Muscle of leg (tissue), 11 donors: Measurements from ENCODE around the gene PLPP3. TPM values are rescaled to one million over a fixed set of nuclear protein-coding genes. Genes with fewer than 3 reads are reported as not detected.

Experiments used
- DNase-seq: peaks from one replicate; pipeline ENCODE4 v3.0.0; 2013
- H3K27ac ChIP-seq: one replicate; pipeline ENCODE4 v1.5.1; 2013; ENCODE audit warnings: mild to moderate bottlenecking, low read length, control low read depth
- H3K27me3 ChIP-seq: one replicate; pipeline ENCODE4 v1.6.1; 2013; ENCODE audit warnings: low read length; ENCODE audit not compliant: control insufficient read depth, insufficient read depth
- H3K36me3 ChIP-seq: one replicate; pipeline ENCODE4 v1.6.1; 2013; ENCODE audit warnings: low read length; ENCODE audit not compliant: control insufficient read depth, insufficient read depth
- H3K4me1 ChIP-seq: one replicate; pipeline ENCODE4 v1.6.1; 2013; ENCODE audit warnings: low read length; ENCODE audit not compliant: control insufficient read depth, insufficient read depth
- H3K4me3 ChIP-seq: one replicate; pipeline ENCODE4 v1.5.1; 2013; ENCODE audit warnings: low read length, control low read depth
- H3K9me3 ChIP-seq: replicated peaks from 2 replicates; pipeline ENCODE4 v1.6.1; 2013; ENCODE audit warnings: low read depth, low read length; ENCODE audit not compliant: control insufficient read depth
- WGBS: methylation state at CpG from one replicate; pipeline ENCODE4 v1.1.5; 2013; ENCODE audit warnings: missing lambda C conversion rate; ENCODE audit not compliant: insufficient coverage; 5-methylcytosine and 5-hydroxymethylcytosine counted together
- polyA plus RNA-seq, 8 donors: library from polyadenylated mRNA; unstranded; fragments of 120-200 nt; gene quantifications; one replicate each; pipeline versions ENCODE4 v1.2.1 to v1.2.3, GENCODE V29; 2013; ENCODE audit warnings: inconsistent platforms in 1 of 8, low replicate concordance in 1 of 8; ENCODE audit not compliant: insufficient read length in 8 of 8, insufficient read depth in 1 of 8
- total RNA-seq: library from RNA; stranded (reverse); fragments of 120-200 nt; gene quantifications from one replicate; pipeline ENCODE4 v1.2.4, GENCODE V29; 2013

PLPP3 gene
- total and polyA plus RNA-seq, 9 donors, result 99.8 to 184 (median 125) TPM

DNA sequence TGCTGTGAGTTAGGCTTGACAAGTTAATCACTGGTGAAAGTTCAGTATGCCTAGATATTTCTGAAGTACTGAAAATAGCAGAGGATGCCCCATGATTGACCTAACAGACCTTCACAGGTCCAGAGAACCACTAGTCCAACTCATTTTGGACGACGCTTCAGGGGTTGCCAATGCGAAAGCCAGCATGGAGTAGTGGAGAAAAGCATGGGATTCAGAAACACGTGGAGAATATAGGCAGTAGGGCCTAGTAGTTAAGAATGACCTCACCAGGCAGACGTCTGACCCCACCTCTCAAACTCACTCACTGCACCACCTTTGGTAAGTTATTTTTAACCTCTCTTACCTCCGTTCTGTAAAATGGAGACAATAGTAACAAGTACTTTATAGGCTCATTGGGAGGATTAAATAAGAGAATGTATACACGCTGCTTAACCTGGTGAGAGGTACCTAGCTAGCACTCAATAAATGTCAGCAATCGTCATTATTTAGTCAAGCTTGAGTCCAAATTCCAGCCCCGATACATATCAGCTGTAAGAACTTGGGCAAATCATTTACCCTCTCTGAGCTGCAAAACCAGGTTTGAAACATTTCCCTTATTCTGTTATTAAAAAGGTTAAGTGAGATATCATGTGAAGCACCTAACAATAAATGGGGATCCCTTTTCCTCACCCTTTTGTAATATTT lies 13.2 kb downstream of the PLPP3 start:
- WGBS, result 20% methylated on average over 1 of the region's 9 CpGs
- Histone ChIP-seq H3K36me3 (no peaks in the 10 kb centered on the region), H3K27me3 (no peaks in the 10 kb centered on the region), H3K27ac (no peak overlapping the region), H3K9me3 (no peaks in the 10 kb centered on the region), H3K4me3 (no peak overlapping the region), H3K4me1 (peaks cover 12% of the 10 kb centered on the region)
- DNase-seq, result no peak

DNA sequence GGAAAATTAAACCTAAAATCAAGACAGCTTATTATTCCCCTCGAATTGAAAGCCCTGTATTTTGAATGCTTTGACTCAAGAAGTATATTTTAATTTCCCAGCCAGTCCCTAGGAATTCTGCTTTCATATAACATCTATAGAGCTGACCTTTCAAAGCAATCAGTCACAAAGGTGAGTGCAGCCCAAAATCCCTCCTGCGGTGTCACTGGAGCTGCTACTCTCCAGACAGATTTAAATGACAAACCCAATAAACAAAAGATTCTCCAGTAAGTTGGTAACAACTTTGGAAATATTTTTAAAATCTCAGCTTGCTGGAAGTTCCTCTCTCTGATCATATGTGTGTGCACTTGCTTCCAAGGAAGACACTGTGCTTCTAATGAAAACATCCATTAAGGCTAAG lies 14.7 kb downstream of the PLPP3 start:
- no peaks in the 10 kb centered on the region for H3K36me3 ChIP-seq
- H3K4me3 ChIP-seq, result no peak overlapping the region
- 40% methylated on average over 1 of the region's 2 CpGs for WGBS
- no peak overlapping the region for H3K27ac ChIP-seq
- DNase-seq, result no peak
- H3K27me3 ChIP-seq, result no peaks in the 10 kb centered on the region
- no peaks in the 10 kb centered on the region for H3K9me3 ChIP-seq
- H3K4me1 ChIP-seq, result peaks cover 6% of the 10 kb centered on the region

GRCh38 chr1:56563568-56563967 lies 15.8 kb downstream of the PLPP3 start:
- Histone ChIP-seq H3K4me1 (peaks cover 6% of the 10 kb centered on the region), H3K9me3 (no peaks in the 10 kb centered on the region), H3K36me3 (no peaks in the 10 kb centered on the region), H3K27me3 (no peaks in the 10 kb centered on the region), H3K27ac (no peak overlapping the region), H3K4me3 (no peak overlapping the region)
- no peak for DNase-seq
- no CpG with 5 or more reads among the region's 3 CpGs for WGBS

DNA sequence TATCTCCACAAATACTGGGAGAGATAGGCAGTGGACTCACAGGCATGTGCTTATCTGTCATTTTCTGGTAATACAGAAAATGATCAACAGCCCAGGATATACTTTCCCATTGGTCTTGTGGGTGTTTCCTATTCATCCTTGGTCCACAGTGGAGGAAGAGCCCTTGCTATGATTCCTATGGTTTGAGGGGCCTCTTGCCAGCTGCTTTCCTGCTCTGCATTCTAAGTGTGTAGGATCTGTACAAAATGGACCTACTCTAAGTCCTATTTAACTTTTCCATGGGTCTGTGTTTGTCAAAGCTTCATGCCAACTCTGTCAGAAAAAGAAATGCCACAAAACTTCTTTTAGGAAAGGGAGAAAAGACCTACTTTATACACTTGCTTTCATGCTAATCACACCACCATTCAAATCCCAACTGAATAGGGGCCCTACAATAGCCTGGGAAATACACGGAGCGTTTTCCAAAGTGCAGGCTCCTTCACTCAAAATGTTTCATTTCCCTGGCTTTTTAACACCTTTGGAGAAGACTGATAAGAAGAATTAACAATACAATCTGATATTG lies 16.4 kb downstream of the PLPP3 start:
- DNase-seq, result no peak
- Histone ChIP-seq H3K9me3 (no peaks in the 10 kb centered on the region), H3K4me3 (no peak overlapping the region), H3K27me3 (no peaks in the 10 kb centered on the region), H3K36me3 (no peaks in the 10 kb centered on the region), H3K27ac (no peak overlapping the region), H3K4me1 (peaks cover 6% of the 10 kb centered on the region)
- WGBS, result no CpG with 5 or more reads among the region's 2 CpGs

GRCh38 chr1:56561227-56562019 lies 17.9 kb downstream of the PLPP3 start:
- H3K9me3 ChIP-seq, result no peaks in the 10 kb centered on the region
- WGBS, result 80% methylated on average over 1 of the region's 8 CpGs
- no peak for DNase-seq
- H3K4me1 ChIP-seq, result peaks cover 7% of the 10 kb centered on the region
- no peak overlapping the region for H3K27ac ChIP-seq
- no peaks in the 10 kb centered on the region for H3K27me3 ChIP-seq
- no peaks in the 10 kb centered on the region for H3K36me3 ChIP-seq
- no peak overlapping the region for H3K4me3 ChIP-seq

DNA sequence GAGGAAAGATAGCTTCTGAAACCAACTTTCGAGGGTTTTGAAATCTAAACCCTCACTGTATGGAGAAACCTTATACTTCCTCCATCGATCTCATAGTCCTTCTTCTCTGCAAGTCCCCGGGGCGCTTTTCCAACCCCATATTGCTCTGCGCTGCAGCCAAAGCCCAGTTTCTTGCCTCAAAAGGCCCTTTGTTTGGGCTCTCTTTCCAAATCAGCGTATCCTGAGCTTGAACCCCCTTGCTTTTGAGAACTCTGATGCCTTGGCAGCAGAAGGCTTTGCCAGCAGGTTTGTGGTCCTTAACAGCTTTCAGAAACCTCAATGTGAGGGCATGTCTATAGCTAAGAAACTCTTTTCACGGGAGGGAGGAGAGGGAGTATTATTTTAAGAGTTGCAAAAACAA lies 21.6 kb downstream of the PLPP3 start:
- H3K4me3 ChIP-seq, result no peak overlapping the region
- H3K27me3 ChIP-seq, result no peaks in the 10 kb centered on the region
- H3K27ac ChIP-seq, result no peak overlapping the region
- peaks cover 4% of the 10 kb centered on the region for H3K36me3 ChIP-seq
- H3K4me1 ChIP-seq, result peaks cover 11% of the 10 kb centered on the region
- WGBS, result 61% methylated on average over 6 of the region's 7 CpGs
- DNase-seq, result no peak
- no peaks in the 10 kb centered on the region for H3K9me3 ChIP-seq

DNA sequence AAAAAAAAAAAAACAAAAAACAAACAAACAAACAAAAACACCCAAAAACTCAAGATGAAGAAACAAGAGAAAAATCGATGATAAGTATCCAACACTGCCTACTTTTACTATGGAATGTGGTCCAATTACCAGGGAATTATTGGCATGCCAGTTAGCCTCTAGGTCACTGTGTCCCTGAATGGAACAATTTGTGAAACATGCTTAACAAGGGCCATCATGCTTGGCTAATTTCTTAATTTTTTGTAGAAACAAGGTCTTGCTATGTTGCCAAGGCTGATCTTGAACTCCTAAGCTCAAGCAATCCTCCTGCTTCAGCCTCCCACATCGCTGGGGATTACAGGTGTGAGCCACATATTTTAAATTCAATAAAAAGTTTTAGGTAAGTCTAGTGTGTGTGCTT lies 23.9 kb downstream of the PLPP3 start:
- no CpG with 5 or more reads among the region's 2 CpGs for WGBS
- no peak overlapping the region for H3K27ac ChIP-seq

DNA sequence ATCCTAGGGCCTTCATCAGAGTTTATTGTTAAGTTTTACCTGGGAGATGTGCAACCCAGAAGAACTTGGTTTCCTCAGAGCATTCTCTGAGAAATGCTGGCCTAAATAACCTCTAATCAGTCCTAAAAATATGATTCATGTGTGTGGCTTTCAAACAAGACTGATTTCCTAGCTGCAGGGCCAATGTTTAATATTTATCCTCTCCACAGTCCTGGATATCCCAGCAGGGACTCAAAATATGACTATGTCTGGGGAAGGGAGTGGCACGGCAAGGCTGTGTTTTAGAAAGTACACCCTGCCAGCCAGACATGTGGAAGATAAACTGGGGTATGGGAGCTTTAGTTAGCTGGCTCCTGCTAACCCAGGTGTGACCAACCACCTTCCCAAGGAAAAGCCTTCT lies 26.3 kb downstream of the PLPP3 start:
- no peak overlapping the region for H3K27ac ChIP-seq
- no CpG with 5 or more reads among the region's 1 CpG for WGBS

More for the DNA sequence above, 23.9 kb downstream of the PLPP3 start:
- peaks cover 9% of the 10 kb centered on the region for H3K36me3 ChIP-seq
- H3K9me3 ChIP-seq, result no peaks in the 10 kb centered on the region
- H3K4me1 ChIP-seq, result peaks cover 25% of the 10 kb centered on the region
- no peak for DNase-seq
- H3K27me3 ChIP-seq, result no peaks in the 10 kb centered on the region
- H3K4me3 ChIP-seq, result no peak overlapping the region

GRCh38 chr1:56552349-56552748 lies 27.0 kb downstream of the PLPP3 start:
- peaks cover 16% of the 10 kb centered on the region for H3K36me3 ChIP-seq
- no peak overlapping the region for H3K27ac ChIP-seq
- no peak overlapping the region for H3K4me3 ChIP-seq
- H3K27me3 ChIP-seq, result no peaks in the 10 kb centered on the region
- H3K4me1 ChIP-seq, result peaks cover 43% of the 10 kb centered on the region
- no peaks in the 10 kb centered on the region for H3K9me3 ChIP-seq
- no peak for DNase-seq

More for the DNA sequence above, 26.3 kb downstream of the PLPP3 start:
- Histone ChIP-seq H3K4me3 (no peak overlapping the region), H3K9me3 (no peaks in the 10 kb centered on the region), H3K27me3 (no peaks in the 10 kb centered on the region), H3K4me1 (peaks cover 39% of the 10 kb centered on the region), H3K36me3 (peaks cover 16% of the 10 kb centered on the region)
- DNase-seq, result no peak

GRCh38 chr1:56551691-56552090 lies 27.7 kb downstream of the PLPP3 start:
- no peak for DNase-seq
- WGBS, result no CpG with 5 or more reads among the region's 3 CpGs
- Histone ChIP-seq H3K4me3 (no peak overlapping the region), H3K27ac (no peak overlapping the region), H3K4me1 (peaks cover 44% of the 10 kb centered on the region), H3K27me3 (no peaks in the 10 kb centered on the region), H3K9me3 (no peaks in the 10 kb centered on the region), H3K36me3 (peaks cover 16% of the 10 kb centered on the region)
